Common myeloid progenitor, CD34-positive (primary cell): ENCODE data around the gene GAK.

Source experiments
- CTCF ChIA-PET: fragments of 350-600 bp; sonication (Branson Sonifier 250); formaldehyde crosslinking; loops from one replicate; lab custom pipeline; 2021; ENCODE audit warnings: antibody characterized with exemption; lab: Charles Lee
- POLR2A ChIA-PET: fragments of 350-600 bp; sonication (Branson Sonifier 250); formaldehyde crosslinking; loops from one replicate; lab custom pipeline; 2021; ENCODE audit warnings: antibody characterized with exemption; lab: Charles Lee
- DNase-seq, 3 donors: peaks; one replicate each; pipeline versions ENCODE4 v3.0.0 to v3.0.0-alpha.2; 2013
- H3K27ac ChIP-seq, 2 experiments: 1 replicate in 1 of 2; 2 replicates in 1 of 2; pipeline ENCODE4 v1.7.0; 2013; ENCODE audit warnings: inconsistent platforms in 2 of 2, low read length in 2 of 2, mild to moderate bottlenecking in 2 of 2, low read depth in 1 of 2, moderate library complexity in 1 of 2; ENCODE audit not compliant: severe bottlenecking in 2 of 2, insufficient read depth in 1 of 2, poor library complexity in 1 of 2
- H3K27me3 ChIP-seq, 5 experiments: replicated peaks in 2 of 5; 1 replicate in 3 of 5; 2 replicates in 2 of 5; pipeline versions ENCODE4 v1.6.1 to v1.7.0; 2013; ENCODE audit warnings: low read length in 4 of 5, mild to moderate bottlenecking in 2 of 5, moderate library complexity in 2 of 5, inconsistent platforms in 1 of 5; ENCODE audit not compliant: insufficient read depth in 5 of 5, control insufficient read depth in 4 of 5
- H3K36me3 ChIP-seq, 4 experiments: 1 replicate in 2 of 4; 2 replicates in 2 of 4; pipeline versions ENCODE4 v1.6.1 to v1.7.0; 2013; ENCODE audit warnings: low read length in 3 of 4, control low read depth in 1 of 4, mild to moderate bottlenecking in 1 of 4; ENCODE audit not compliant: control insufficient read depth in 4 of 4, insufficient read depth in 4 of 4
- H3K4me1 ChIP-seq, 4 experiments: 1 replicate in 3 of 4; 2 replicates in 1 of 4; pipeline versions ENCODE4 v1.6.1 to v1.7.1; 2013; ENCODE audit warnings: low read length in 3 of 4, mild to moderate bottlenecking in 3 of 4, control low read depth in 1 of 4, inconsistent platforms in 1 of 4, moderate library complexity in 1 of 4; ENCODE audit not compliant: control insufficient read depth in 4 of 4, insufficient read depth in 4 of 4; ENCODE audit errors: control extremely low read depth in 1 of 4
- H3K4me3 ChIP-seq, 7 experiments: 1 replicate in 4 of 7; 2 replicates in 3 of 7; pipeline versions ENCODE4 v1.5.1 to v1.7.0; 2013; ENCODE audit warnings: mild to moderate bottlenecking in 7 of 7, low read length in 6 of 7, moderate library complexity in 6 of 7, inconsistent platforms in 2 of 7, low read depth in 2 of 7, control low read depth in 1 of 7; ENCODE audit not compliant: insufficient read depth in 4 of 7, control insufficient read depth in 1 of 7; ENCODE audit errors: extremely low read depth in 1 of 7
- H3K9me3 ChIP-seq, 5 experiments: 1 replicate in 4 of 5; 2 replicates in 1 of 5; pipeline versions ENCODE4 v1.6.1 to v1.7.1; 2013; ENCODE audit warnings: low read length in 4 of 5, mild to moderate bottlenecking in 2 of 5, inconsistent platforms in 1 of 5, low read depth in 1 of 5, moderate library complexity in 1 of 5; ENCODE audit not compliant: control insufficient read depth in 4 of 5, insufficient read depth in 2 of 5; ENCODE audit errors: control extremely low read depth in 1 of 5
- WGBS: methylation state at CpG from one replicate; pipeline ENCODE4 v1.1.5; 2013; ENCODE audit not compliant: insufficient coverage; 5-methylcytosine and 5-hydroxymethylcytosine counted together

The GAK gene

GRCh38 chr4:972651-973424, 40.7 kb upstream of the GAK start:
- ChIA-PET CTCF (interaction anchor here (1.4 kb wide), 1 partner anchor 14 kb away, joined by 4 read pairs; the partner anchor contains the start of gene IDUA), POLR2A (no interaction called here)
- peaks cover 0 to 4% (median 0%) of the 10 kb centered on the region in 5 experiments for H3K27me3 ChIP-seq
- 1% methylated on average over 55 of the region's 65 CpGs for WGBS
- H3K9me3 ChIP-seq, result peaks cover 0 to 3% (median 0%) of the 10 kb centered on the region in 5 experiments
- H3K4me1 ChIP-seq, result peaks cover 0 to 34% (median 30%) of the 10 kb centered on the region in 4 experiments
- peak in 2 of 3 donors; percentile 45 to 57 for DNase-seq
- peak overlapping the region; percentile 45 to 85 (median 72) for H3K4me3 ChIP-seq
- no peak overlapping the region for H3K27ac ChIP-seq
- H3K36me3 ChIP-seq, result peaks cover 0 to 7% (median 0%) of the 10 kb centered on the region in 4 experiments

GRCh38 chr4:971666-972500, 39.8 kb upstream of the GAK start:
- Histone ChIP-seq H3K4me3 (peak overlapping the region in 4 of 7 experiments; percentile 67 to 85 (median 75)), H3K27ac (no peak overlapping the region), H3K4me1 (peaks cover 0 to 32% (median 25%) of the 10 kb centered on the region in 4 experiments), H3K36me3 (peaks cover 0 to 7% (median 0%) of the 10 kb centered on the region in 4 experiments), H3K9me3 (peaks cover 0 to 3% (median 0%) of the 10 kb centered on the region in 5 experiments), H3K27me3 (peaks cover 0 to 6% (median 0%) of the 10 kb centered on the region in 5 experiments)
- POLR2A ChIA-PET, result no interaction called here
- CTCF ChIA-PET, result interaction anchor here (1.4 kb wide), 1 partner anchor 15 kb away, joined by 4 read pairs; the partner anchor contains the start of gene IDUA
- 84% methylated on average over 24 of the region's 24 CpGs for WGBS
- no peak for DNase-seq

GRCh38 chr4:970854-971520, 38.9 kb upstream of the GAK start:
- no peak overlapping the region for H3K27ac ChIP-seq
- DNase-seq, result no peak
- POLR2A ChIA-PET, result no interaction called here
- H3K4me1 ChIP-seq, result peaks cover 0 to 26% (median 20%) of the 10 kb centered on the region in 4 experiments
- H3K36me3 ChIP-seq, result peaks cover 0 to 15% (median 4%) of the 10 kb centered on the region in 4 experiments
- CTCF ChIA-PET, result no interaction called here
- 95% methylated on average over 13 of the region's 17 CpGs for WGBS
- no peak overlapping the region for H3K4me3 ChIP-seq
- H3K9me3 ChIP-seq, result peaks cover 0 to 3% (median 0%) of the 10 kb centered on the region in 5 experiments
- H3K27me3 ChIP-seq, result peaks cover 0 to 6% (median 0%) of the 10 kb centered on the region in 5 experiments

- DNase-seq, result no peak
- Histone ChIP-seq H3K4me1 (peaks cover 0 to 26% (median 20%) of the 10 kb centered on the region in 4 experiments), H3K27ac (no peak overlapping the region), H3K36me3 (peaks cover 0 to 18% (median 5%) of the 10 kb centered on the region in 4 experiments), H3K4me3 (no peak overlapping the region), H3K9me3 (peaks cover 0 to 3% (median 0%) of the 10 kb centered on the region in 5 experiments), H3K27me3 (peaks cover 0 to 6% (median 0%) of the 10 kb centered on the region in 5 experiments)
- POLR2A ChIA-PET, result no interaction called here
- WGBS, result 97% methylated on average over 25 of the region's 25 CpGs
- CTCF ChIA-PET, result no interaction called here
Measured at GRCh38 chr4:970046-970745, 38.1 kb upstream of the GAK start.

GRCh38 chr4:968621-969394, 36.7 kb upstream of the GAK start:
- ChIA-PET POLR2A (interaction anchor here (0.6 kb wide), 1 partner anchor 18 kb away, joined by 3 read pairs; no protein-coding TSS in a partner anchor), CTCF (interaction anchor here (2.4 kb wide), 1 partner anchor 18 kb away, joined by 7 read pairs; the partner anchor contains the start of gene IDUA)
- Histone ChIP-seq H3K27ac (no peak overlapping the region), H3K27me3 (peaks cover 0 to 6% (median 0%) of the 10 kb centered on the region in 5 experiments), H3K9me3 (no peaks in the 10 kb centered on the region), H3K36me3 (peaks cover 0 to 28% (median 5%) of the 10 kb centered on the region in 4 experiments), H3K4me3 (no peak overlapping the region), H3K4me1 (peaks cover 0 to 22% (median 19%) of the 10 kb centered on the region in 4 experiments)
- no peak for DNase-seq
- WGBS, result 95% methylated on average over 22 of the region's 23 CpGs
